SK-N-SH treated with all-trans-retinoic acid at 6 μM for 48 hours (cell line): ENCODE measurements around the gene EP400.

Experiments
- ATAC-seq: fragments of 200-7000 bp; cut with Tn5 transposase; 3 replicates; pipeline ENCODE4 v1.9.1; 2020; ENCODE audit warnings: mild to moderate bottlenecking, moderate library complexity
- ARNTL ChIP-seq: fragments of 450-650 bp; formaldehyde crosslinking; IDR thresholded peaks from 2 replicates; pipeline ENCODE4 v1.5.0; 2020; ENCODE audit warnings: low read depth, mild to moderate bottlenecking, moderate library complexity, borderline replicate concordance
- CREB5 ChIP-seq: fragments of 250-450 bp; sonication (Bioruptor Pico); IDR thresholded peaks from 2 replicates; pipeline ENCODE4 v1.5.1; 2020; ENCODE audit warnings: low read depth, mild to moderate bottlenecking, moderate library complexity
- CSDC2 ChIP-seq: fragments of 250-450 bp; sonication (Bioruptor Pico); IDR thresholded peaks from 2 replicates; pipeline ENCODE4 v1.5.0; 2020; ENCODE audit warnings: mild to moderate bottlenecking, moderate library complexity
- CSRNP3 ChIP-seq: fragments of 250-450 bp; sonication (Bioruptor Pico); IDR thresholded peaks from 2 replicates; pipeline ENCODE4 v1.5.1; 2021; ENCODE audit warnings: mild to moderate bottlenecking, moderate library complexity
- GLIS3 ChIP-seq: fragments of 250-450 bp; sonication (Bioruptor Pico); IDR thresholded peaks from 2 replicates; pipeline ENCODE4 v1.5.0; 2020; ENCODE audit warnings: mild to moderate bottlenecking, moderate library complexity
- OSR1 ChIP-seq: fragments of 250-450 bp; sonication (Bioruptor Pico); IDR thresholded peaks from 2 replicates; pipeline ENCODE4 v1.8.0; 2022; ENCODE audit warnings: moderate library complexity, mild to moderate bottlenecking, inconsistent platforms
- POU6F1 ChIP-seq: fragments of 250-450 bp; sonication (Bioruptor Pico); IDR thresholded peaks from 2 replicates; pipeline ENCODE4 v1.8.0; 2021; ENCODE audit warnings: low read depth, mild to moderate bottlenecking, moderate library complexity, borderline replicate concordance
- PPARA ChIP-seq: fragments of 250-450 bp; sonication (Bioruptor Pico); IDR thresholded peaks from 2 replicates; pipeline ENCODE4 v1.5.0; 2020; ENCODE audit warnings: mild to moderate bottlenecking, borderline replicate concordance
- RARB ChIP-seq: fragments of 250-450 bp; sonication (Bioruptor Pico); IDR thresholded peaks from 2 replicates; pipeline ENCODE4 v1.8.0; 2021; ENCODE audit warnings: mild to moderate bottlenecking, moderate library complexity
- TCF4 ChIP-seq: fragments of 250-450 bp; sonication (Bioruptor Pico); IDR thresholded peaks from 2 replicates; pipeline ENCODE4 v1.8.0; 2021; ENCODE audit warnings: mild to moderate bottlenecking, moderate library complexity, borderline replicate concordance
- TOX ChIP-seq: fragments of 250-450 bp; sonication (Bioruptor Pico); IDR thresholded peaks from 2 replicates; pipeline ENCODE4 v1.8.0; 2021; ENCODE audit warnings: mild to moderate bottlenecking, moderate library complexity, borderline replicate concordance
- ZC3H10 ChIP-seq: fragments of 250-450 bp; sonication (Bioruptor Pico); IDR thresholded peaks from 2 replicates; pipeline ENCODE4 v1.5.1; 2021; ENCODE audit warnings: mild to moderate bottlenecking, moderate library complexity
- ZFP3 ChIP-seq: fragments of 250-450 bp; sonication (Bioruptor Pico); IDR thresholded peaks from 2 replicates; pipeline ENCODE4 v1.5.0; 2020; ENCODE audit warnings: mild to moderate bottlenecking, moderate library complexity
- ZFP30 ChIP-seq: fragments of 450-650 bp; formaldehyde crosslinking; IDR thresholded peaks from 2 replicates; pipeline ENCODE4 v1.5.0; 2022; ENCODE audit warnings: mild to moderate bottlenecking, moderate library complexity
- ZNF565 ChIP-seq: fragments of 450-650 bp; formaldehyde crosslinking; conservative IDR thresholded peaks from 2 replicates; pipeline ENCODE4 v1.5.0; 2020; ENCODE audit warnings: low read depth, mild to moderate bottlenecking, moderate library complexity
- ZNF70 ChIP-seq: fragments of 450-650 bp; formaldehyde crosslinking; IDR thresholded peaks from 2 replicates; pipeline ENCODE4 v1.5.0; 2020; ENCODE audit warnings: mild to moderate bottlenecking, moderate library complexity
- ZNF8 ChIP-seq: fragments of 450-650 bp; formaldehyde crosslinking; IDR thresholded peaks from 2 replicates; pipeline ENCODE4 v1.5.0; 2020; ENCODE audit warnings: mild to moderate bottlenecking, moderate library complexity
- TF ChIP-seq, protein P1 (sequence below): fragments of 250-450 bp; sonication (Bioruptor Pico); IDR thresholded peaks from 2 replicates; pipeline ENCODE4 v1.8.0; 2020; ENCODE audit warnings: mild to moderate bottlenecking, moderate library complexity, borderline replicate concordance
- TF ChIP-seq, protein P2 (sequence below): fragments of 250-450 bp; sonication (Bioruptor Pico); IDR thresholded peaks from 2 replicates; pipeline ENCODE4 v1.5.0; 2020; ENCODE audit warnings: mild to moderate bottlenecking, moderate library complexity

The EP400 gene

DNA sequence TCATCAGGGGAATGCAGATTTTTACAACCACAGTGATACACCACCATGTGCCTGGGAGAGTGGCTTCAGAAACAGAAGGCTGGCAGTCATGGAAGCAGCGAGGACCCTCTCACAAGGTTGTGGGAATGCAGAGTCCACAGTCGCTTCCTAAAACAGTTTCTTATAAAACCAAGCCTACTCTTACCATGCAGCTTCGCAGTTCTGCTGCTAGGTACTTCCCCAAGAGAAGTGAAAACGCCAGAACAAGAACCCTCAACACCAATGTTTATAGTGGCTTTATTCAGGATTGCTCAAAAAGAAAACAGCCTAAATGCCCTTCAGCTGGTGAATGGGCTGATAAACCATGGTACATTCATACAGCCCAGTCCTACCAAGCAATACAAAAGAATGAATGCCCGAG lies 107.2 kb downstream of the EP400 start:
- TF ChIP-seq ZNF8 (CRISPR knock-in tag) = no peak
- TF ChIP-seq OSR1 = no peak
- TF ChIP-seq ZNF70 (CRISPR knock-in tag) = no peak
- no peak for TF ChIP-seq CREB5 (CRISPR knock-in tag)
- no peak for TF ChIP-seq RARB (CRISPR knock-in tag)
- TF ChIP-seq ZC3H10 (CRISPR knock-in tag) = no peak
- no peak for TF ChIP-seq ZNF565 (CRISPR knock-in tag)
- no peak for TF ChIP-seq TOX (CRISPR knock-in tag)
- no peak for TF ChIP-seq CSDC2 (CRISPR knock-in tag)
- TF ChIP-seq CSRNP3 (CRISPR knock-in tag) = no peak
- TF ChIP-seq ZFP30 (CRISPR knock-in tag) = no peak
- no peak for TF ChIP-seq POU6F1 (CRISPR knock-in tag)
- TF ChIP-seq ZFP3 (CRISPR knock-in tag) = no peak
- TF ChIP-seq ARNTL (CRISPR knock-in tag) = no peak
- TF ChIP-seq TCF4 (CRISPR knock-in tag) = no peak
- TF ChIP-seq, protein P1, sequence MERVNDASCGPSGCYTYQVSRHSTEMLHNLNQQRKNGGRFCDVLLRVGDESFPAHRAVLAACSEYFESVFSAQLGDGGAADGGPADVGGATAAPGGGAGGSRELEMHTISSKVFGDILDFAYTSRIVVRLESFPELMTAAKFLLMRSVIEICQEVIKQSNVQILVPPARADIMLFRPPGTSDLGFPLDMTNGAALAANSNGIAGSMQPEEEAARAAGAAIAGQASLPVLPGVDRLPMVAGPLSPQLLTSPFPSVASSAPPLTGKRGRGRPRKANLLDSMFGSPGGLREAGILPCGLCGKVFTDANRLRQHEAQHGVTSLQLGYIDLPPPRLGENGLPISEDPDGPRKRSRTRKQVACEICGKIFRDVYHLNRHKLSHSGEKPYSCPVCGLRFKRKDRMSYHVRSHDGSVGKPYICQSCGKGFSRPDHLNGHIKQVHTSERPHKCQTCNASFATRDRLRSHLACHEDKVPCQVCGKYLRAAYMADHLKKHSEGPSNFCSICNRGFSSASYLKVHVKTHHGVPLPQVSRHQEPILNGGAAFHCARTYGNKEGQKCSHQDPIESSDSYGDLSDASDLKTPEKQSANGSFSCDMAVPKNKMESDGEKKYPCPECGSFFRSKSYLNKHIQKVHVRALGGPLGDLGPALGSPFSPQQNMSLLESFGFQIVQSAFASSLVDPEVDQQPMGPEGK = no peak
- ATAC-seq = no peak

- TF ChIP-seq ZNF70 (CRISPR knock-in tag) (no peak), TOX (CRISPR knock-in tag) (no peak), GLIS3 (no peak), CSDC2 (CRISPR knock-in tag) (no peak), ZFP3 (CRISPR knock-in tag) (no peak), RARB (CRISPR knock-in tag) (no peak)
- no peak for ATAC-seq
Measured at GRCh38 chr12:132057691-132058090, 107.9 kb downstream of the EP400 start.

- TF ChIP-seq ZFP3 (CRISPR knock-in tag) = no peak
- no peak for TF ChIP-seq CSDC2 (CRISPR knock-in tag)
- TF ChIP-seq PPARA (CRISPR knock-in tag) = no peak
- no peak for TF ChIP-seq ZNF565 (CRISPR knock-in tag)
- no peak for TF ChIP-seq OSR1
- no peak for TF ChIP-seq TOX (CRISPR knock-in tag)
- no peak for ATAC-seq
Measured at GRCh38 chr12:132061197-132061596, 111.5 kb downstream of the EP400 start.

DNA sequence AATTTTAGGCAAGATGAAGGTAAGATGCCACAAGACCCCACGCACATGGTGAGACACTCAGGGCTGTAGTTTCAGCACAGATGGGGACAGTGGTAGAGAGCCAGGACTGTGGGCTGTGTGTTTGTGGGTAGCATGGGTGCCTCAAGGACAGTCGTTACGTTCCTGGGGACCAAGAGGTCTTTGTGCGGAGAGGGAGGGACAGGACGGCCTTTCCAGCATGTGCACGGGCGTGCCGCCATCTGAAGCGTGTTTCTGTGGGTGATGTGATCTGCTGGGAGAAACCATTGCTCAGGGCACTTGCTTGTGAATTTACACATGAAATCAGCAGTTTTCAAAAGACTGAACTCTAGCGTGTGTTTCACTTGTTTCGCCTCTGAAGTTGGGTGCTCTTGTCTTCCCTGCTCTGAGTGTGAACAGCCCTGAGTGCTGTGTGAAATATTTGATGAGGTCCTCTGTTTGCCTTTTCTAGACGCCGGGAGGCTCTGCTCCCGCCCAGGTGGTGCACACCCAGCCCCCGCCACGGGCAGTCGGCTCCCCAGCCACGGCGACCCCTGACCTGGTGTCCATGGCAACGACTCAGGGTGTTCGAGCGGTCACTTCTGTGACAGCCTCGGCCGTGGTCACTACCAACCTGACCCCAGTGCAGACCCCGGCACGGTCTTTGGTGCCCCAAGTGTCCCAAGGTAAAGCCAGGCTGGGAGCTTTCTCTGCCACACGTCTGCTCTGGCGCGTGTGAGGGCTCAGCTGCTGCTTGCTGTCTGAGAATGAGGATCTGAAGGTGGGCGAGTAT lies 112.1 kb downstream of the EP400 start:
- TF ChIP-seq, protein P2, sequence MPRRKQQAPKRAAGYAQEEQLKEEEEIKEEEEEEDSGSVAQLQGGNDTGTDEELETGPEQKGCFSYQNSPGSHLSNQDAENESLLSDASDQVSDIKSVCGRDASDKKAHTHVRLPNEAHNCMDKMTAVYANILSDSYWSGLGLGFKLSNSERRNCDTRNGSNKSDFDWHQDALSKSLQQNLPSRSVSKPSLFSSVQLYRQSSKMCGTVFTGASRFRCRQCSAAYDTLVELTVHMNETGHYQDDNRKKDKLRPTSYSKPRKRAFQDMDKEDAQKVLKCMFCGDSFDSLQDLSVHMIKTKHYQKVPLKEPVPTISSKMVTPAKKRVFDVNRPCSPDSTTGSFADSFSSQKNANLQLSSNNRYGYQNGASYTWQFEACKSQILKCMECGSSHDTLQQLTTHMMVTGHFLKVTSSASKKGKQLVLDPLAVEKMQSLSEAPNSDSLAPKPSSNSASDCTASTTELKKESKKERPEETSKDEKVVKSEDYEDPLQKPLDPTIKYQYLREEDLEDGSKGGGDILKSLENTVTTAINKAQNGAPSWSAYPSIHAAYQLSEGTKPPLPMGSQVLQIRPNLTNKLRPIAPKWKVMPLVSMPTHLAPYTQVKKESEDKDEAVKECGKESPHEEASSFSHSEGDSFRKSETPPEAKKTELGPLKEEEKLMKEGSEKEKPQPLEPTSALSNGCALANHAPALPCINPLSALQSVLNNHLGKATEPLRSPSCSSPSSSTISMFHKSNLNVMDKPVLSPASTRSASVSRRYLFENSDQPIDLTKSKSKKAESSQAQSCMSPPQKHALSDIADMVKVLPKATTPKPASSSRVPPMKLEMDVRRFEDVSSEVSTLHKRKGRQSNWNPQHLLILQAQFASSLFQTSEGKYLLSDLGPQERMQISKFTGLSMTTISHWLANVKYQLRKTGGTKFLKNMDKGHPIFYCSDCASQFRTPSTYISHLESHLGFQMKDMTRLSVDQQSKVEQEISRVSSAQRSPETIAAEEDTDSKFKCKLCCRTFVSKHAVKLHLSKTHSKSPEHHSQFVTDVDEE (CRISPR knock-in tag) = no peak
- TF ChIP-seq CSRNP3 (CRISPR knock-in tag) (no peak), RARB (CRISPR knock-in tag) (no peak), ZNF565 (CRISPR knock-in tag) (no peak), ARNTL (CRISPR knock-in tag) (no peak), ZC3H10 (CRISPR knock-in tag) (no peak)
- TF ChIP-seq, protein P1 = no peak
- ATAC-seq = no peak
